Ishikawa (cell line): Measurements from ENCODE around the gene MYMK.

Experiments
- MAX ChIP-seq: IDR thresholded peaks from 2 replicates; pipeline ENCODE4 v1.6.1; 2012
- YY1 ChIP-seq: IDR thresholded peaks from 2 replicates; pipeline ENCODE4 v1.6.1; 2012; ENCODE audit warnings: low read depth

- no peak for TF ChIP-seq MAX
- TF ChIP-seq YY1, result no peak
These were observed 32.8 kb upstream of the MYMK start for GRCh38 chr9:133557581-133557980.
